ENCODE measurements around the gene FMN1.

Gene FMN1

DNA sequence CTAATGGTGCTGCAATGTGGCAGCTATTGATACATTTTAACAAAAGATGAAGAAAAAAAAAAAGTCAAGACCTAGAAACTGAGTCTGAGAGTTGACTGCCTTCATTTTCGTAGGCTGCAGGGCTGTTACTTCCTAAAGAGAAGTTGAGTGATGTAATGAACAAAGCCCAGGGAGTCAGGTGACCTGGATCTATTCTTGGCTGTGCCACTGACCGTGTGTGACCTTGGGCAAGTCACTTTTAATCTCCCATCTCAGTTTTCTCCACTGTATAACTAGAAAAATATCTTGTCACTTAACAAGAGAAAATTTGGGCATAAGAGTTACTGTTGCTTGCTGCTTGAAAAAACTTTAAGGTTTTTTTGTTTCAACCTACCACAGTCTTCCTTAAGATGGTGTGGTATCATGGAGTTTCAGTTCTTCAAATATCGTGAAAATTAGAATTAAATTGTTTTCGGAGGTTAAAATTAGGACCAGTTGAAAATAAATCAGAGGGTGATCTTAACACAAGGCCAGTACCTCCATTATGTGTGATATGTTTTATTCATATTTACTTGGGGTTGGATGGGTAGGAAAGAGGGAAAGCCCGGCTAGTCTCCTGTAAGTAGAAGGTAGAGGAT, 5.8 kb downstream of the FMN1 start:
- no peak for FAIRE-seq
- TF ChIP-seq POLR2A (IDR thresholded peaks at IDR 0.05; ENCODE audit: low read depth, low read length), result no peak
- no peak for DNase-seq (ENCODE audit: insufficient read length, low spot score)

DNA sequence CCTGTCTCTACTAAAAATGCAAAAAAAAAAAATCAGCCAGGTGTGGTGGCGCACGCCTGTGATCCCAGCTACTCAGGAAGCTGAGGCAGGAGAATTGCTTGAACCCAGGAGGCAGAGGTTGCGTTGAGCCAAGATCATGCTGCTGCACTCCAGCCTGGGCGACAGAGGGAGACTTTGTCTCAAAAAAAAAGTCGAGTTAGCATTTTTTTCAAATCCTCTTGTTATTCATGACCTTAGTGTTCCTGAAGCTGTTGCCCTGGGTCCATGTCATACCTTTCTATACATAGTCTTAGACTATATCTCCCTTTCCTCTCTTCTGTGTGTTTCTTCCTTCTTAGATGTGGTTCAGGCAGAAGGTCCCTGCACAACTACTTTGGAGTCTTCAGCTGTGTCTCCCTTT, 6.4 kb downstream of the FMN1 start:
- DNase-seq (ENCODE audit: insufficient read length, low spot score) (no peak), FAIRE-seq (no peak)
- TF ChIP-seq POLR2A (IDR thresholded peaks at IDR 0.05; ENCODE audit: low read depth, low read length), result no peak

DNA sequence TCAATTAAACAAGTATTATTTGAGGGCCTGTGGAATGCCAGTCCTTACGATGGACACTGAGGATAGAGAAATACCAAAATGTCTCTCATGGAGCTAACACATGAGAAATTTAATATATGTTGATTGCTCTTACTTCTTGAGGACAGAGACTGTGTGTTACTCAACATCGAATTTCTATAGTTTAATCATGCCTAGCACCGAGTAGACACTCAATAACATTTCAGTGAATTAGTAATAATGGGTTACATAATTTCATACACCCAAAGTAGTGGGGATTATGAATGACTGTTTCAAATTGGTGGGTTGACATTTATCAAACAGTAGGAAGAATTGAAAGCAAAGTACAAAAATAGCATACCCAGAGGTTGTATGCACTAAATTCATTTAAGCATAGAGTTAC, 11.2 kb downstream of the FMN1 start:
- no peak for DNase-seq (ENCODE audit: insufficient read length, low spot score)
- peak; percentile 6 for FAIRE-seq
- no peak for TF ChIP-seq POLR2A (IDR thresholded peaks at IDR 0.05; ENCODE audit: low read depth, low read length)

DNA sequence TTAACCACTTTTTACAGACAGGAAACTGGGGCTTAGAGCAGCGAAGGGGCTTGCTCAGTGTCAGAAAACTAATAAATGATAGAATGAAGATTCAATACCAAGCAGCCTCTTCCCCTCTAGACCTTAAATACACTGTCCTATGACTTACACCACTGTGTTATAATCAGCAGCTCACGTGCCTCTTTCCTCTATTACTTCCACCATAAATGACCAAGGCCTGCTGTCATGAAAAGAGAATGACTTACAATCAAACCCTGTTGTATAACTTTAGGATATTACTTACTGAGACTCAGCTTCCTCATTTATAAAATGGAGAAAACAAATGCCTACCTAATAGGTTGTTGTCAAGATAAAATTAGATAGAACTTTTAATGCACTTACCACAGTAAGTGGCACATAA, 11.6 kb downstream of the FMN1 start:
- DNase-seq (ENCODE audit: insufficient read length, low spot score) (no peak), FAIRE-seq (no peak)
- TF ChIP-seq POLR2A (IDR thresholded peaks at IDR 0.05; ENCODE audit: low read depth, low read length), result no peak

DNA sequence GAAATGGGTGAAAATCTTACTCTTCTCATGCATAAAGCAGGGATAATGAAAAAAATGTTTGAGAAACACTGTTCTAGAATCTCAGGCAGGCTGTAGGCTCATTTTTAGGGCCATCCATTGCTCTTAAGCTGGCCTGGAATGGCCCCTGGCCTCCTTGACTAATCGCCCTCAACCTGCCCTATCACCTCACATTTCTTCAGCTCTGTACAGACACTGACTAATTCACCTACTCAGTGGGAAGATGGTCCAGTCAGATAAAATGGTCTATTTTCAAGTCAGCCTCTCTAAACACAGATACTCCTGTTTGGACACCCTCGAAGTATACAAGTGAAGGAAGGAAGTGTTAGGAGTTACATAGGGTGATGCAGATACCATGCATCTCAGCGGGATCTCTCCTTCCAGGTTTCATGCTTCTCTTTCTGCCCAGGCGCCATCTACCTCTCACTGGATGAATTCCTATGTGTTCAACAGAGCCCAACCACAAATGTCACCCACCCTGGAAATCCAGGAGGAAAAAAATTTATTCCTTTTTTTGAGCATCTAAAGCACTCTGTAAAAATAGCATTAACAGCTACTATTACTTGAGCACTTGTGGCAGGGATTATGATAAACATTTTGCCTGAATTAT, 12.1 kb downstream of the FMN1 start:
- TF ChIP-seq POLR2A (IDR thresholded peaks at IDR 0.05; ENCODE audit: low read depth, low read length), result no peak
- no peak for FAIRE-seq

DNA sequence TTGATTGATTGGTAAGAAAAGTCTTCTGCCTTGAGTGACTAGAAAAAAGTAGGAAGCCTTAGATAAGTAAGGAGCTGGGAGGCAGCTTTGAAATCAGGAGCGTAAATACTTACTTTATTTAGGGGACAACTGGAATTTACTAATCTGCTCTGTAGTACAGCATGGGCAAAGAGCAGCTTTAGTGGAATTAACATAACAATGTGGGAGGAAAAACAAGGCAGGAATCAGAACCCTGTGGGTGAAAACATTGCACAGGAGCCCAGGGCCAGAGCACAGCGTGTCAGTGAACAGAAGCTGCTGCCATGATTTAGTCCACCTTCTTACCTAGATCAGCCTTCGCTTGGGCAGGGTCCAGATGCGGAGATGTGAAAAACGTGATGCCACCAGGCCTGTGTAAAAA, 14.6 kb downstream of the FMN1 start:
- no peak for DNase-seq (ENCODE audit: insufficient read length, low spot score)
- TF ChIP-seq POLR2A (IDR thresholded peaks at IDR 0.05; ENCODE audit: low read depth, low read length), result no peak
- FAIRE-seq, result no peak

More for the DNA sequence above, 12.1 kb downstream of the FMN1 start:
- DNase-seq (ENCODE audit: insufficient read length, low spot score), result no peak

DNA sequence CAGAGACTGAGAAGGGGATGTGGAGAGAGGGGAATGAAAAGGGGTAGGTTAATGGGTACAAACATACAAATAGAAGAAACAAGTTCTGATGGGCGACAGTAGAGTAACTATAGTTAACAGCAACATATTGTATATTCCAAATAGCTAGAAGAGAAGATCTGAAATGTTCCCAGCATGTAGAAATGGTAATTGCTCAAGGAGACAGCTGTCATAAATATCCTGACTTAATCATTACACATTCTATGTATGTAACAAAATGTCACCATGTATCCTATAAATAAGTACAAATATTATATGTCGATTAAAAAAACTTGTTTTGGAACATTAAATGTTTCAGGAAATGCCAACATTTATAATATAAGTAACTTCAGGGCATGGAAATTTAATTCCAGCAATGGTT, 23.3 kb downstream of the FMN1 start:
- no peak for TF ChIP-seq POLR2A (IDR thresholded peaks at IDR 0.05; ENCODE audit: low read depth, low read length)

DNA sequence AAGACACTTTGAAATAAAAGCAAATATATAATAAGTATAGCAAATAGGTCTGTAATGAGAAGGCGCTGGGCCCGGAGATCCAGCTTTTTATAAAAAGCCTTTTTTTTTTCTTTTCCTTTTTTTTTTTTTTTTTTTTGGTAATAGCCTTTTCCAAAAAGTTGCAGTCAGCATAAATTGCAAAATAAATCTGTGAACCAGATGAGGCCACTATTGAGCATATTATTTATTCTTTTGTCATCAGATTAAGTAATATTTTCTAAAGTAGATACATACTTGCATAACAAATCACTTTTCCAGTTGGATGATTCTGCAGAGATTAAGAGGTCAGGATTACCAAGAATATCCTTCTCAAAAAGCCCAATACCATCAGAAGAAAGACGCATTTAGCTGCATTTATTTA, 24.9 kb downstream of the FMN1 start:
- no peak for TF ChIP-seq POLR2A (IDR thresholded peaks at IDR 0.05; ENCODE audit: low read depth, low read length)
- DNase-seq (ENCODE audit: insufficient read length, low spot score) (no peak), FAIRE-seq (no peak)

More for the DNA sequence above, 23.3 kb downstream of the FMN1 start:
- DNase-seq (ENCODE audit: insufficient read length, low spot score) (no peak), FAIRE-seq (no peak)

DNA sequence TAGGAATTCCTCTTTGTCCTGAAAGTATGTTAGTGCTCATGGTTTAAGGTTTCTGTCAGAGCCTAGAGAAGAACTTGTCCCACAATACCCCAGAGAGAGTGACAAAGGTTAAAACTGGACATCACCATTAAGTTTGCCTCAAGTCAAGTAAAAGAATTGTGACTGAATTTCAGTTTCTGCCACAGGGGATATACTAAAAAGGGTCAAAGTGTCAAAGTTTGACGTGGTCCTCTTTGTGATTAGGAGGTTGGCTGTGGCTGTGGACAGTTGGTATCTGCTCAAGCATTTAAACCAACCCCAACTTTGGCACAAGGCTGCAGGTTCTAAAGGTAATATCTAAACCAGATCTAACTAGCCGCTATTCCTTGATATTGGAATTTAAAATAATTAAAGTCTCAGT, 26.1 kb downstream of the FMN1 start:
- DNase-seq (ENCODE audit: insufficient read length, low spot score) (no peak), FAIRE-seq (no peak)
- no peak for TF ChIP-seq POLR2A (IDR thresholded peaks at IDR 0.05; ENCODE audit: low read depth, low read length)

DNA sequence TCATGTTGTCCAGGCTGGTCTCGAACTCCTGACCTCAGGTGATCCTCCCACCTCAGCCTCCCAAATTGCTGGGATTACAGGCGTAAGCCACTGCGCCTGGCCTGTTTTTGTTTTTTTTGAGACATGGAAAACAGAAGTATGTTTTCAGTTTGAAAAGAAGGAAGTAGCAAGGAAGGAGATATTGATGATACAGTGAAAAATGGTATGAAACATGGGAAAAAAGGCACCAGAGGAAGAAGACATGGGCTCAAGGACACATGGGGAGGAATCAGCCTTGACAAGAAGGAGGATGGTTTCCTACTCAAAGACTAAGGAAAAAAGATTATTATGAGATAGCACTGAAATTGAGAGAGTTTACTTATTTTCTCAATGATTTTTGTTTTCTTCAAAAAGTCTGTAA, 30.7 kb downstream of the FMN1 start:
- no peak for DNase-seq (ENCODE audit: insufficient read length, low spot score)
- no peak for FAIRE-seq
- TF ChIP-seq POLR2A (IDR thresholded peaks at IDR 0.05; ENCODE audit: low read depth, low read length), result no peak

DNA sequence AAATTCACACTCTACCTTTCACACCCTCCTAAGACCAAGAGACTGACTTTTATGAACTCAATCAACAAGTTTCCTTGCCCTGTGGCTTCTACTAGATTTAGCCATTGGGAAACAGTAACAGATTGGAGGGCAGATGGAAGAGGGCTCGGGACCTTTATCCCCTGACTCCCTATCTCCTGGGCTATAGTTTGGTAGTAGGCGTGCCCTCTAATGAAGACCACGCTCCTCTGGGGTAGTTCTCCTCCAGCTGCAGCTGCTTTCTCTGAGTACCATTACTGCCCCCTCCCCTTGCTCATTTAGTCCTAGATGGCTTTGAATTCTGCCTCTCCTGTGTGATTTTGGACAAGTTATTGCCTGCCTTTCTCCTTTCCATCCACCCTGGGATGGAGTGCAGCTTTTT, 33.3 kb downstream of the FMN1 start:
- TF ChIP-seq POLR2A (IDR thresholded peaks at IDR 0.05; ENCODE audit: low read depth, low read length), result no peak
- no peak for DNase-seq (ENCODE audit: insufficient read length, low spot score)
- FAIRE-seq, result no peak

DNA sequence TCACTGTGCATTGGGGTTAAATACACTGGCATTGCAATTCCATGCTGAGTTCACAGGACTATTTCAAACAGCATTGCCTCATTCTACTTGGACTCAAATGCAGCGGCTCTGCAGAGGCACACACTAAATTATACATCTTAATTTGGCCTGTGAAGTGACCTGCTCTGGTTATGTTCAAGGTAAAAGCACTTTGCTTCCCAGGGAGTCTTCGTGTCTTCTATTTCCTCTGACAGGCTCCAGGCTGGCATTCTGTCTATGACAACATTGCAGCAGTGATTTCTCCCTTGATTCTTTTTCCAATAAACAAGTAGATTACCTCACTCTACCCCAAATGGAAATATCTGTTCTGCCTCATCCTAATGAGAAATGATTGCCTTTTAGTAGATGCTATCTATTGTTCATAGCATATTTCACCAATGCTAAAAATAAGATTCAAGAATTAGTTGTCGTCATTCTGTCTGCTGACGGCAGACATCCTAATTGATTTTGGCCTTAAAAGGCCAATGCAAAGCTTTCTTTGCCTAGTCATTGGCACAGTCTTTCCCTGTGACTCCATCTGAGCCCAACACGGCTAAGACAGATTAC, 33.8 kb downstream of the FMN1 start:
- FAIRE-seq (no peak), DNase-seq (ENCODE audit: insufficient read length, low spot score) (no peak)
- TF ChIP-seq POLR2A (IDR thresholded peaks at IDR 0.05; ENCODE audit: low read depth, low read length), result no peak

DNA sequence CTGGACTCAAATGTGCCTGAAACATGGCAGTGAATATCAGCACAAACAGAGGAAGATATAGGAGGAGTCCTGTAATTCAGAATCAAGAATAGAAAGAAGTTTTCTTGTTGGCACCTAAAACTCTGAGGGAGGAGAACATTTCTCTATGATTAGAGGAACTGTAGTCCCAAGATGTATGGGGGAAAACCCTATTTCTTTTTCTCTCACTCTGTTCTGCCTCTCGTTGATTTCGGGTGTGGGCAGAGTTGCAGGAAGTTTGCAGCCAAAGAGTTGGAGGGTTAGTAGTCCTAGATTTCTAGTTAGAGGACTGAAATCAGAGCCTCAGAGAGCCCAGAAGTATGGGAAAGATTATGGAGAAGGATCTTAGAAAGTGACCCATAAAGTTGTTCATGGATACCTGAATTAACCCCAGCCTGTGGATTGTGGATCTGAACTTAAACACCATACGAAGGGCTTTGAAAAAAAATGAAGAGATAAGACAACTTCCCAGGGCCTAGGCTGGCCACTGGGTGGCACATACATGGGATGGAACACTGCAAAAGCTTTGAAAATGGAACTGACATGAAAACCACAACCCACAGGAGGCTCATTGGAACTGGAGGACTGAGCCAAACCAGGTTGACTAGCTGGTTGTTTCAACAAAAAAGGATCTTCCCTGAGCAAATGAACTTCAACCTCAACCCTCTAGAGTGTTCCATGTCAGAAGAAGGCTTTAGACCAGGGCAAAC, 34.6 kb downstream of the FMN1 start:
- no peak for FAIRE-seq
- no peak for DNase-seq (ENCODE audit: insufficient read length, low spot score)
- TF ChIP-seq POLR2A (IDR thresholded peaks at IDR 0.05; ENCODE audit: low read depth, low read length), result no peak

DNA sequence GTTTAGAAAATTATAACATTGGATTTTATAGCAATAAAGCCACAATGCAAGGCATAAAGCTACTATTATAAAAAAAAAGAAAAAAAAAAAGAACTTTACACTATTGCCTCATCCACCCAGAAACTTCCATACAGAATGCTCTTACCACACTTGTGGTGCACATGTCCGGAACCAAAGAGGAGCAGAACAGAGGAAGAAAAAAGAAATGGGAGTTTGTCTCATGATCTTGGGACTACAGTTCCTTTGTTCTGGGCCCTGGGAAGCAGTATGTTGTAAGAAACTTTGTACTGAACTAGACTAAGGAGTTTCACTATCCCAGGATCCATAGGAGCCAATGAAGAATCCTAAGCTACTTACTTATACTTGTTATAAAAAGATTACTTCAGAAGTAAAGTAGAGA, 36.1 kb downstream of the FMN1 start:
- FAIRE-seq (no peak), DNase-seq (ENCODE audit: insufficient read length, low spot score) (no peak)
- TF ChIP-seq POLR2A (IDR thresholded peaks at IDR 0.05; ENCODE audit: low read depth, low read length), result no peak
